HL-60 (cell line): ENCODE measurements around the gene TMEM179.

ENCODE experiments used
- GABPA ChIP-seq: IDR thresholded peaks from 2 replicates; pipeline ENCODE4 v1.6.1; 2012; ENCODE audit warnings: low read depth
- POLR2AphosphoS5 ChIP-seq: IDR thresholded peaks from 2 replicates; pipeline ENCODE4 v1.6.1; 2012; ENCODE audit warnings: low read depth
- SPI1 ChIP-seq: IDR thresholded peaks from 2 replicates; pipeline ENCODE4 v1.6.1; 2012; ENCODE audit warnings: low read depth, mild to moderate bottlenecking, borderline replicate concordance
- TF ChIP-seq, protein P1 (sequence below): IDR thresholded peaks from one replicate; pipeline ENCODE4 v1.5.1; 2011; ENCODE audit warnings: low read length, control low read depth, inconsistent platforms; ENCODE audit not compliant: insufficient read depth

GRCh38 chr14:104592785-104593184 is 11.8 kb downstream of the TMEM179 start:
- TF ChIP-seq, protein P1, sequence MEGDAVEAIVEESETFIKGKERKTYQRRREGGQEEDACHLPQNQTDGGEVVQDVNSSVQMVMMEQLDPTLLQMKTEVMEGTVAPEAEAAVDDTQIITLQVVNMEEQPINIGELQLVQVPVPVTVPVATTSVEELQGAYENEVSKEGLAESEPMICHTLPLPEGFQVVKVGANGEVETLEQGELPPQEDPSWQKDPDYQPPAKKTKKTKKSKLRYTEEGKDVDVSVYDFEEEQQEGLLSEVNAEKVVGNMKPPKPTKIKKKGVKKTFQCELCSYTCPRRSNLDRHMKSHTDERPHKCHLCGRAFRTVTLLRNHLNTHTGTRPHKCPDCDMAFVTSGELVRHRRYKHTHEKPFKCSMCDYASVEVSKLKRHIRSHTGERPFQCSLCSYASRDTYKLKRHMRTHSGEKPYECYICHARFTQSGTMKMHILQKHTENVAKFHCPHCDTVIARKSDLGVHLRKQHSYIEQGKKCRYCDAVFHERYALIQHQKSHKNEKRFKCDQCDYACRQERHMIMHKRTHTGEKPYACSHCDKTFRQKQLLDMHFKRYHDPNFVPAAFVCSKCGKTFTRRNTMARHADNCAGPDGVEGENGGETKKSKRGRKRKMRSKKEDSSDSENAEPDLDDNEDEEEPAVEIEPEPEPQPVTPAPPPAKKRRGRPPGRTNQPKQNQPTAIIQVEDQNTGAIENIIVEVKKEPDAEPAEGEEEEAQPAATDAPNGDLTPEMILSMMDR: no peak
- TF ChIP-seq POLR2AphosphoS5: no peak
- TF ChIP-seq GABPA: no peak
- TF ChIP-seq SPI1: no peak
